Uterus (tissue), 4 donors: ENCODE measurements around the gene MLF2. TPM values are rescaled to one million over a fixed set of nuclear protein-coding genes. Genes with fewer than 3 reads are reported as not detected.
A peak's percentile ranks its signal among the peaks of the same experiment; 100 is the strongest.

ENCODE experiments used
- DNase-seq, 2 donors: peaks; one replicate each; pipeline ENCODE4 v3.0.0-alpha.2; 2019 to 2020
- H3K27ac ChIP-seq, 2 donors: fragments of 200-600 bp; sonication (generic); 1 replicate in 1 of 2; 2 replicates in 1 of 2; pipeline ENCODE4 v1.5.1; 2016 to 2018
- H3K27me3 ChIP-seq, 2 donors: fragments of 200-600 bp; sonication (generic); one replicate each; pipeline ENCODE4 v1.5.1; 2018 to 2019; ENCODE audit warnings: control low read depth in 1 of 2
- H3K36me3 ChIP-seq, 2 donors: fragments of 200-600 bp; sonication (generic); one replicate each; pipeline ENCODE4 v1.5.1; 2019; ENCODE audit warnings: control low read depth in 1 of 2
- H3K4me1 ChIP-seq, 2 donors: fragments of 200-600 bp; sonication (generic); one replicate each; pipeline ENCODE4 v1.5.1; 2018 to 2019; ENCODE audit warnings: control low read depth in 1 of 2
- H3K4me3 ChIP-seq, 2 donors: fragments of 200-600 bp; sonication (generic); 1 replicate in 1 of 2; 2 replicates in 1 of 2; pipeline ENCODE4 v1.5.1; 2018 to 2019; ENCODE audit warnings: mild to moderate bottlenecking in 1 of 2
- H3K9me3 ChIP-seq, 2 donors: fragments of 200-600 bp; sonication (generic); one replicate each; pipeline ENCODE4 v1.5.1; 2019; ENCODE audit warnings: control low read depth in 1 of 2
- POLR2A ChIP-seq, 2 donors: fragments of 450-650 bp; IDR thresholded peaks; one replicate each; pipeline ENCODE4 v1.6.1; 2016; ENCODE audit warnings: antibody characterized with exemption in 2 of 2, mild to moderate bottlenecking in 1 of 2, moderate library complexity in 1 of 2
- intact Hi-C: fragments of 100-400 bp; cut with DNase I; formaldehyde crosslinking; loops from one replicate; pipeline ENCODE4 v1.15.1; 2023; ENCODE audit warnings: low total_unique reads
- total RNA-seq, 4 donors: library from RNA; depleted of rRNA in 3 of 4; stranded (reverse); fragments of >200 nt in 3 of 4; gene quantifications; one replicate each; pipeline versions ENCODE4 v1.1.0 to v1.2.4, GENCODE V29; 2014 to 2023
- TF ChIP-seq, protein P1 (sequence below), 4 experiments: fragments of 200-600 bp in 2 of 4; fragments of 450-650 bp in 2 of 4; sonication (generic) in 2 of 4; IDR thresholded peaks; one replicate each; pipeline ENCODE4 v1.5.1; 2016 to 2019; ENCODE audit warnings: antibody characterized with exemption in 4 of 4, mild to moderate bottlenecking in 2 of 4, moderate library complexity in 1 of 4
- donor health status: DM: yes; HTN: yes; CAD: no.

MLF2 gene
- total RNA-seq, 4 donors from 2014 or later = 124 to 408 (median 147) TPM

GRCh38 chr12:6769666-6770065 lies 16.7 kb upstream of the MLF2 start:
- peaks cover 0 to 4% of the 10 kb centered on the region in 2 donors for H3K4me1 ChIP-seq
- no peak overlapping the region for H3K4me3 ChIP-seq
- H3K36me3 ChIP-seq = no peaks in the 10 kb centered on the region
- H3K9me3 ChIP-seq = no peaks in the 10 kb centered on the region
- no peak for DNase-seq
- peak overlapping the region; percentile 74 to 98 for H3K27ac ChIP-seq
- no peaks in the 10 kb centered on the region for H3K27me3 ChIP-seq
- TF ChIP-seq, protein P1, sequence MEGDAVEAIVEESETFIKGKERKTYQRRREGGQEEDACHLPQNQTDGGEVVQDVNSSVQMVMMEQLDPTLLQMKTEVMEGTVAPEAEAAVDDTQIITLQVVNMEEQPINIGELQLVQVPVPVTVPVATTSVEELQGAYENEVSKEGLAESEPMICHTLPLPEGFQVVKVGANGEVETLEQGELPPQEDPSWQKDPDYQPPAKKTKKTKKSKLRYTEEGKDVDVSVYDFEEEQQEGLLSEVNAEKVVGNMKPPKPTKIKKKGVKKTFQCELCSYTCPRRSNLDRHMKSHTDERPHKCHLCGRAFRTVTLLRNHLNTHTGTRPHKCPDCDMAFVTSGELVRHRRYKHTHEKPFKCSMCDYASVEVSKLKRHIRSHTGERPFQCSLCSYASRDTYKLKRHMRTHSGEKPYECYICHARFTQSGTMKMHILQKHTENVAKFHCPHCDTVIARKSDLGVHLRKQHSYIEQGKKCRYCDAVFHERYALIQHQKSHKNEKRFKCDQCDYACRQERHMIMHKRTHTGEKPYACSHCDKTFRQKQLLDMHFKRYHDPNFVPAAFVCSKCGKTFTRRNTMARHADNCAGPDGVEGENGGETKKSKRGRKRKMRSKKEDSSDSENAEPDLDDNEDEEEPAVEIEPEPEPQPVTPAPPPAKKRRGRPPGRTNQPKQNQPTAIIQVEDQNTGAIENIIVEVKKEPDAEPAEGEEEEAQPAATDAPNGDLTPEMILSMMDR (IDR thresholded peaks at IDR 0.05) = no peak
- no peak for TF ChIP-seq POLR2A (IDR thresholded peaks at IDR 0.05)
- intact Hi-C loops = no loop called here

DNA sequence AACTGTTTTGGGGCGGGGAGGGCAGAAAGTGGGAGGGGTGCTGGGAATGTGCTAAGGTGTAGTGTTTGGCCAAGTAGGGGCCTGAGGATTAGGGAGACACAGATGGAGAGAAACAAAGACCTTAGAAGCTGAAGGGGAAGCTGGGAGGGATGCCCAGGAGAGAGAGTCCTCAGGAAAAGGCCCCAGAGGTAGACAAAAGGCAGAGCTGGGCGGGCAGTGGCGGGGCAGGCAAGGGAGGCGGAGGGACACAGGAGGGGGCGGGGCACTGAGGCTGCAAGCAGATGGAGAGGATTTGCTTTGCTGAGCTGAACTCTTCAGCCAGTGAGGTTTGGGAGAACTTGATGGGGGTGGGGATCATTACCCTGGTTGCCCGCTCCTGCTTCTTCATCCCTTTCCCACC lies 16.0 kb upstream of the MLF2 start:
- H3K36me3 ChIP-seq = no peaks in the 10 kb centered on the region
- H3K9me3 ChIP-seq = no peaks in the 10 kb centered on the region
- H3K27ac ChIP-seq = peak overlapping the region; percentile 97 to 98
- intact Hi-C loops = no loop called here
- H3K4me1 ChIP-seq = peaks cover 0 to 4% of the 10 kb centered on the region in 2 donors
- peak; percentile 65 to 71 for DNase-seq
- no peak for TF ChIP-seq POLR2A (IDR thresholded peaks at IDR 0.05)
- TF ChIP-seq, protein P1 (IDR thresholded peaks at IDR 0.05) = no peak
- H3K4me3 ChIP-seq = peak overlapping the region; percentile 72 to 79
- no peaks in the 10 kb centered on the region for H3K27me3 ChIP-seq

- Histone ChIP-seq H3K4me3 (peak overlapping the region; percentile 72 to 79), H3K36me3 (no peaks in the 10 kb centered on the region), H3K9me3 (no peaks in the 10 kb centered on the region), H3K27me3 (no peaks in the 10 kb centered on the region), H3K4me1 (peaks cover 0 to 4% of the 10 kb centered on the region in 2 donors), H3K27ac (peak overlapping the region; percentile 97 to 98)
- TF ChIP-seq, protein P1 (IDR thresholded peaks at IDR 0.05) = no peak
- no peak for TF ChIP-seq POLR2A (IDR thresholded peaks at IDR 0.05)
- intact Hi-C loops = no loop called here
- no peak for DNase-seq
These were observed 15.5 kb upstream of the MLF2 start for GRCh38 chr12:6768437-6768914.

DNA sequence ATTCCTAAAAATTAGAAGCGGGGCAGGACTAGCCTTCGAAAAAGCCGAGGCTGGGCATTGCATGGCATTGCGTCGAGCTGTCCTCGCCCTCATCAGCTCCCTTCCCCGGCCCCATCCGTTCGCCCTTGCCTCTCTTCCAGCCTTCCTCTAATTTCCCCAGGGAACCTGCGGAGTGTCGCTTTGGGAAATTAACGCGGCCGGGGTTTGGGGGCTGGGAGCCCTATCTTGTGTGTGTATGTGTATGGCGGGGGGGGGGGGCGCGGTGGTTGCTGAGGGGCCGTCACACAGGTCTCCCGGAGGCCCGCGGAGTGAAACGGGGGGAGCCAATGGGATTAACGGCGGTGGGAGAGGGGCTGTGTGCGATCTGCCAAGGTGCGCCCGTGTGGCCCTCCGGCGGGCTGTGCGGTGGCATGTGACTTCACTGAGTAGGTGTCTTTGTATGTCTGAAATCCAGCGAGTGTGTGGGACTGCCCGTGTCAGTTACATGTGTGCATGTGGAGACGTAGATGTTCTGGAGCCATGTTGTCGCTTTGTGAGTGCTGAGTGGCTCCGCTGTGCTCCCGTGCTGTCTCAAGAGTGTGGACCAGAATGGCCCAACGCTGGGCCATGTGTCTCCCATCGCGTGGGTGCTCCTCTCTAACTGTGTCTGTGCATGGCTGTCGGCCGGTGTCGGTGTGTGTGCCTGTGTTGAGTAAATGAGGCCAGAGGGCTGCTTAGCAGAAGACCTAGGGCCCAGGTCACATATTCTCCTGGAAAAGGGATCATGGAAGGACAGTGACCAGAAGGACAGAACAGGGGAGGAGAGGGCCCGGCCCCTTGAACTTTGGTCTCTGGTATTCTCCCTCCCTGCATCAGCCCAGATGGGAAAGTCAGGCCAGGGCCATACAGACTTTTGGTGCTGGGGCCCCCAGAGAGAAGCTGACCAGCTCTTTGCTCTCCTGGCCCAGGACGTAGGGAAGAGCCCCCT lies 14.7 kb upstream of the MLF2 start:
- DNase-seq = no peak
- H3K4me3 ChIP-seq = peak overlapping the region; percentile 72 to 79
- intact Hi-C loops = no loop called here
- no peaks in the 10 kb centered on the region for H3K27me3 ChIP-seq
- H3K27ac ChIP-seq = peak overlapping the region; percentile 97 to 98
- no peaks in the 10 kb centered on the region for H3K36me3 ChIP-seq
- H3K4me1 ChIP-seq = peaks cover 0 to 4% of the 10 kb centered on the region in 2 donors
- no peak for TF ChIP-seq POLR2A (IDR thresholded peaks at IDR 0.05)
- TF ChIP-seq, protein P1 (IDR thresholded peaks at IDR 0.05) = no peak
- H3K9me3 ChIP-seq = no peaks in the 10 kb centered on the region
